Activated CD8-positive, alpha-beta T cell treated with anti-CD3 and anti-CD28 coated beads for 36 hours (primary cell): ENCODE data around the gene FAT1. TPM values are rescaled to one million over a fixed set of nuclear protein-coding genes. Genes with fewer than 3 reads are reported as not detected.

Experiments used
- ATAC-seq: fragments of 200-7000 bp; cut with Tn5 transposase; one replicate; pipeline ENCODE4 v1.10.0; 2021; ENCODE audit warnings: mild to moderate bottlenecking, moderate library complexity
- CTCF ChIA-PET: fragments of 350-600 bp; sonication (Branson Sonifier 250); formaldehyde crosslinking; loops from one replicate; lab custom pipeline; 2021; ENCODE audit warnings: antibody characterized with exemption; lab: Charles Lee
- POLR2A ChIA-PET: fragments of 350-600 bp; sonication (Branson Sonifier 250); formaldehyde crosslinking; loops from one replicate; lab custom pipeline; 2021; ENCODE audit warnings: antibody characterized with exemption; lab: Charles Lee
- DNase-seq: peaks from one replicate; pipeline ENCODE4 v3.0.0-alpha.2; 2020
- H3K27ac Mint-ChIP-seq: one replicate; pipeline ENCODE4 v1.8.0; 2021; ENCODE audit warnings: mild to moderate bottlenecking, mixed read lengths
- H3K27me3 Mint-ChIP-seq: one replicate; pipeline ENCODE4 v1.8.0; 2021; ENCODE audit warnings: mixed read lengths
- H3K36me3 Mint-ChIP-seq: one replicate; pipeline ENCODE4 v1.8.0; 2021; ENCODE audit warnings: low read depth, mixed read lengths
- H3K4me1 Mint-ChIP-seq: one replicate; pipeline ENCODE4 v1.8.0; 2021; ENCODE audit warnings: low read depth, mixed read lengths
- H3K4me3 Mint-ChIP-seq: one replicate; pipeline ENCODE4 v1.8.0; 2021; ENCODE audit warnings: mild to moderate bottlenecking, moderate library complexity, mixed read lengths
- H3K9me3 Mint-ChIP-seq: one replicate; pipeline ENCODE4 v1.8.0; 2021; ENCODE audit warnings: mixed read lengths
- CTCF ChIP-seq: fragments of 200-600 bp; IDR thresholded peaks from one replicate; pipeline ENCODE4 v1.8.0; 2022; ENCODE audit warnings: antibody characterized with exemption, mild to moderate bottlenecking
- intact Hi-C: fragments of 100-400 bp; cut with micrococcal nuclease; formaldehyde crosslinking; loops from one replicate; pipeline ENCODE4 v1.10.0; 2022
- total RNA-seq, 2 experiments: library from RNA; stranded (reverse); gene quantifications; one replicate each; pipeline ENCODE4 v1.2.3, GENCODE V29; 2021

FAT1 gene
- total RNA-seq, 2 experiments from 2014 or later: not detected

DNA sequence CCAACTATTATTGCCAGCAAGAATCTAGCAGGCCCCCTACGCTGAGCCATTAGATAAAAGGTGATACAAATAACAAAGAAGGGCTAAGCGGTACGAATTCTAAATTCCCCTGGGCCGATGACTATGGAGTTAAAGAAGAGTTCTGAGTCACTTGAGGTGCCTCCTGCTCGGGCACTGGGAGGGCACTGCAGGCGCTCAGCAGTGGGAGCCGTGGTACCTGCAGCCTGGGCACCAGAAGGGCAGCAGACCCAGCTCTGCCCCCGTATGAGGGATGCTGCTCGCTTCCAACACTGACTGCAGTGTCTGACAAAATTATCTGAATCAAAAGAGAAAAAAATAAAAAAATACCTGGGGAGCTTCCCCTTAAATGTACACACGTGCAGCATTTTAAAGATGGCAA, 124.2 kb downstream of the FAT1 start:
- intact Hi-C loops: no loop called here
- peaks cover 4% of the 10 kb centered on the region for H3K9me3 Mint-ChIP-seq
- no peak overlapping the region for H3K27ac Mint-ChIP-seq
- no peaks in the 10 kb centered on the region for H3K27me3 Mint-ChIP-seq
- TF ChIP-seq CTCF: no peak
- H3K4me3 Mint-ChIP-seq: no peak overlapping the region
- ChIA-PET CTCF (no interaction called here), POLR2A (no interaction called here)
- H3K4me1 Mint-ChIP-seq: no peaks in the 10 kb centered on the region
- DNase-seq: no peak
- H3K36me3 Mint-ChIP-seq: no peaks in the 10 kb centered on the region
- ATAC-seq: no peak

GRCh38 chr4:186598686-186599085, 125.0 kb downstream of the FAT1 start:
- CTCF ChIA-PET: interaction anchor here (1.5 kb wide), 1 partner anchor 11 kb away, joined by 5 read pairs; no protein-coding TSS in a partner anchor
- intact Hi-C loops: no loop called here

DNA sequence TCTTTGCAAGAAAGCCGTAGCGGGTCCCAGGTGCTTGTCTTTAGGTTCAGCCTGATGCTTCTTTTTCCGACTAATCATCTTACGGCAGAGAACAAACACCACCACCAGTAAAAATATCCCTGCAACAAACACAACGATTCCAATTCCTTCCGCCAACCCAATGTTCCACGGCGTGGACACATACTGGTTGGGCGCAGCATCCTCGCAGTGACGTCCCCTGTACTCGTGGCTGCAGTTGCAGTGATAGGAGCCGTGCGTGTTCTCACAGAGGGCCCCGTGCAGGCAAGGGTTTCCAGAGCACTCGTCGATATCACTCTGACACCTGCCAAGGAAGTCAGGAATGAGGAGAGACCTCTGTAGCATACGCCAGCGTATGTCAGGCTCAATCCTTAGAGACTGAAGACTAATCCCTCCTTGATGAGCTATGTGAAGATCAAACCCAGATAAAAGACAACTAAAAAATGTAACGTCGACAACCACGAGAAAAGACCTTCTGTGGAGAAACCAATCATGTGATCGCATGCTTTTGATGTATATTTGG, 126.7 kb downstream of the FAT1 start:
- H3K27me3 Mint-ChIP-seq: no peaks in the 10 kb centered on the region

More at GRCh38 chr4:186598686-186599085, 125.0 kb downstream of the FAT1 start:
- H3K27me3 Mint-ChIP-seq: no peaks in the 10 kb centered on the region
- H3K36me3 Mint-ChIP-seq: no peaks in the 10 kb centered on the region
- no peak overlapping the region for H3K27ac Mint-ChIP-seq
- TF ChIP-seq CTCF: no peak
- POLR2A ChIA-PET: no interaction called here
- DNase-seq (no peak), ATAC-seq (no peak)
- no peaks in the 10 kb centered on the region for H3K9me3 Mint-ChIP-seq
- H3K4me3 Mint-ChIP-seq: no peak overlapping the region
- H3K4me1 Mint-ChIP-seq: no peaks in the 10 kb centered on the region

GRCh38 chr4:186596346-186596745, 127.3 kb downstream of the FAT1 start:
- H3K27ac Mint-ChIP-seq: no peak overlapping the region
- no peaks in the 10 kb centered on the region for H3K27me3 Mint-ChIP-seq

More for the DNA sequence above, 126.7 kb downstream of the FAT1 start:
- CTCF ChIA-PET: interaction anchor here (1.5 kb wide), 1 partner anchor 10 kb away, joined by 5 read pairs; no protein-coding TSS in a partner anchor
- intact Hi-C loops: no loop called here
- no peak overlapping the region for H3K4me3 Mint-ChIP-seq
- TF ChIP-seq CTCF: no peak
- ATAC-seq: no peak
- no peak for DNase-seq
- no peaks in the 10 kb centered on the region for H3K9me3 Mint-ChIP-seq
- H3K4me1 Mint-ChIP-seq: no peaks in the 10 kb centered on the region
- H3K36me3 Mint-ChIP-seq: no peaks in the 10 kb centered on the region
- POLR2A ChIA-PET: no interaction called here
- no peak overlapping the region for H3K27ac Mint-ChIP-seq

More at GRCh38 chr4:186596346-186596745, 127.3 kb downstream of the FAT1 start:
- no peaks in the 10 kb centered on the region for H3K4me1 Mint-ChIP-seq
- TF ChIP-seq CTCF: no peak
- no peaks in the 10 kb centered on the region for H3K9me3 Mint-ChIP-seq
- intact Hi-C loops: no loop called here
- POLR2A ChIA-PET: no interaction called here
- no peaks in the 10 kb centered on the region for H3K36me3 Mint-ChIP-seq
- no peak for ATAC-seq
- DNase-seq: no peak
- no peak overlapping the region for H3K4me3 Mint-ChIP-seq
- CTCF ChIA-PET: no interaction called here
